H9 (cell line): Measurements from ENCODE around the gene DDIAS. TPM values are rescaled to one million over a fixed set of nuclear protein-coding genes. Genes with fewer than 3 reads are reported as not detected.

Source experiments
- DNase-seq: peaks from one replicate; pipeline ENCODE4 v3.0.0-alpha.2; 2017
- H2AFZ ChIP-seq: one replicate; pipeline ENCODE4 v1.6.1; 2013; ENCODE audit warnings: mild to moderate bottlenecking, low read length, control low read depth, moderate library complexity
- H2AK5ac ChIP-seq: 2 replicates; pipeline ENCODE4 v1.6.1; 2013; ENCODE audit warnings: low read length, control low read depth, mixed read lengths; ENCODE audit not compliant: insufficient read length
- H2BK120ac ChIP-seq: one replicate; pipeline ENCODE4 v1.6.1; 2013; ENCODE audit warnings: low read depth, mild to moderate bottlenecking, low read length, control low read depth, inconsistent platforms; ENCODE audit not compliant: poor library complexity, severe bottlenecking
- H2BK12ac ChIP-seq: 2 replicates; pipeline ENCODE4 v1.6.1; 2013; ENCODE audit warnings: low read length, control low read depth, mixed read lengths, low read depth; ENCODE audit not compliant: insufficient read length
- H2BK15ac ChIP-seq: 2 replicates; pipeline ENCODE4 v1.6.1; 2013; ENCODE audit warnings: low read depth, low read length, control low read depth
- H2BK20ac ChIP-seq: one replicate; pipeline ENCODE4 v1.6.1; 2013; ENCODE audit warnings: low read depth, mild to moderate bottlenecking, low read length, control low read depth, inconsistent platforms; ENCODE audit not compliant: poor library complexity, severe bottlenecking
- H2BK5ac ChIP-seq: 2 replicates; pipeline ENCODE4 v1.6.1; 2013; ENCODE audit warnings: low read length, control low read depth, mixed read lengths; ENCODE audit not compliant: insufficient read length
- H3K14ac ChIP-seq: 2 replicates; pipeline ENCODE4 v1.6.1; 2013; ENCODE audit warnings: low read length, control low read depth; ENCODE audit not compliant: insufficient read depth
- H3K18ac ChIP-seq: 2 replicates; pipeline ENCODE4 v1.6.1; 2013; ENCODE audit warnings: low read depth, mild to moderate bottlenecking, mixed read lengths, low read length, control low read depth; ENCODE audit not compliant: insufficient read length
- H3K23ac ChIP-seq: 2 replicates; pipeline ENCODE4 v1.6.1; 2013; ENCODE audit warnings: low read length, control low read depth, mixed read lengths, low read depth; ENCODE audit not compliant: insufficient read length
- H3K23me2 ChIP-seq: 2 replicates; pipeline ENCODE4 v1.6.1; 2013; ENCODE audit warnings: low read depth, mild to moderate bottlenecking, mixed read lengths, low read length, control low read depth; ENCODE audit not compliant: insufficient read length, poor library complexity, severe bottlenecking
- H3K27ac ChIP-seq: 2 replicates; pipeline ENCODE4 v1.5.1; 2013; ENCODE audit warnings: low read length, control low read depth, mixed read lengths, low read depth; ENCODE audit not compliant: insufficient read length
- H3K27me3 ChIP-seq: 2 replicates; pipeline ENCODE4 v1.6.1; 2013; ENCODE audit warnings: low read length, control low read depth, inconsistent platforms; ENCODE audit not compliant: insufficient read depth
- H3K4ac ChIP-seq: 2 replicates; pipeline ENCODE4 v1.6.1; 2013; ENCODE audit warnings: low read depth, mild to moderate bottlenecking, control low read depth, inconsistent platforms, low read length, moderate library complexity
- H3K4me1 ChIP-seq: 2 replicates; pipeline ENCODE4 v1.6.1; 2013; ENCODE audit warnings: low read length, control low read depth, inconsistent platforms; ENCODE audit not compliant: insufficient read depth
- H3K4me2 ChIP-seq: 2 replicates; pipeline ENCODE4 v1.6.1; 2013; ENCODE audit warnings: low read length, control low read depth, mixed read lengths; ENCODE audit not compliant: insufficient read length, insufficient read depth
- H3K56ac ChIP-seq: 2 replicates; pipeline ENCODE4 v1.6.1; 2013; ENCODE audit warnings: low read depth, mild to moderate bottlenecking, mixed read lengths, low read length, control low read depth; ENCODE audit not compliant: insufficient read length
- H3K79me1 ChIP-seq: 2 replicates; pipeline ENCODE4 v1.6.1; 2013; ENCODE audit warnings: low read depth, mild to moderate bottlenecking, moderate library complexity, low read length, control low read depth, inconsistent platforms; ENCODE audit not compliant: insufficient read depth, poor library complexity, severe bottlenecking
- H3K79me2 ChIP-seq: 2 replicates; pipeline ENCODE4 v1.6.1; 2013; ENCODE audit warnings: low read length, control low read depth, inconsistent platforms; ENCODE audit not compliant: insufficient read depth
- H3K9ac ChIP-seq: 2 replicates; pipeline ENCODE4 v1.6.1; 2013; ENCODE audit warnings: low read length, control low read depth, mixed read lengths; ENCODE audit not compliant: insufficient read length; ENCODE audit errors: extremely low read depth
- H3K9me3 ChIP-seq: one replicate; pipeline ENCODE4 v1.6.1; 2013; ENCODE audit warnings: low read depth, low read length, inconsistent platforms; ENCODE audit not compliant: control insufficient read depth
- H3T11ph ChIP-seq: one replicate; pipeline ENCODE4 v1.6.1; 2013; ENCODE audit warnings: mild to moderate bottlenecking, low read length, control low read depth, inconsistent platforms
- H4K20me1 ChIP-seq: one replicate; pipeline ENCODE4 v1.6.1; 2013; ENCODE audit not compliant: control insufficient read depth, insufficient read length, insufficient read depth
- H4K5ac ChIP-seq: 2 replicates; pipeline ENCODE4 v1.6.1; 2013; ENCODE audit warnings: low read depth, mild to moderate bottlenecking, mixed read lengths, low read length, control low read depth; ENCODE audit not compliant: insufficient read length
- H4K8ac ChIP-seq: replicated peaks from 2 replicates; pipeline ENCODE4 v1.6.1; 2013; ENCODE audit warnings: low read length, control low read depth, mixed read lengths, low read depth; ENCODE audit not compliant: insufficient read length
- H4K91ac ChIP-seq: 2 replicates; pipeline ENCODE4 v1.6.1; 2013; ENCODE audit warnings: low read depth, mild to moderate bottlenecking, moderate library complexity, mixed read lengths, low read length, control low read depth; ENCODE audit not compliant: insufficient read length
- H3K27ac Mint-ChIP-seq, 3 experiments: 2 replicates in 2 of 3; 3 replicates in 1 of 3; pipeline ENCODE4 v1.8.0; 2020 to 2021; ENCODE audit warnings: mixed read lengths in 3 of 3, mild to moderate bottlenecking in 1 of 3, moderate library complexity in 1 of 3
- H3K27me3 Mint-ChIP-seq: 2 replicates; pipeline ENCODE4 v1.8.0; 2021; ENCODE audit warnings: low read depth, mild to moderate bottlenecking, moderate library complexity, mixed read lengths
- H3K36me3 Mint-ChIP-seq, 3 experiments: 2 replicates in 2 of 3; 3 replicates in 1 of 3; pipeline ENCODE4 v1.8.0; 2020 to 2021; ENCODE audit warnings: low read depth in 3 of 3, mixed read lengths in 3 of 3; ENCODE audit not compliant: insufficient read depth in 1 of 3
- H3K4me1 Mint-ChIP-seq, 2 experiments: 2 replicates each; pipeline ENCODE4 v1.8.0; 2020; ENCODE audit warnings: mixed read lengths in 2 of 2
- H3K4me3 Mint-ChIP-seq, 2 experiments: 2 replicates in 1 of 2; 3 replicates in 1 of 2; pipeline ENCODE4 v1.8.0; 2020 to 2021; ENCODE audit warnings: mild to moderate bottlenecking in 2 of 2, mixed read lengths in 2 of 2, moderate library complexity in 1 of 2
- H3K9me3 Mint-ChIP-seq, 2 experiments: 2 replicates in 1 of 2; 3 replicates in 1 of 2; pipeline ENCODE4 v1.8.0; 2020; ENCODE audit warnings: mild to moderate bottlenecking in 2 of 2, mixed read lengths in 2 of 2, moderate library complexity in 1 of 2
- WGBS: extraction: QIAGEN DNeasy Blood & Tissue Kit; methylation state at CpG from one replicate; pipeline ENCODE4 v1.1.7; 2013; ENCODE audit warnings: missing lambda C conversion rate, low lambda C conversion rate, mixed read lengths; ENCODE audit not compliant: insufficient read length; ENCODE audit errors: extremely low coverage; 5-methylcytosine and 5-hydroxymethylcytosine counted together
- total RNA-seq: library from RNA; stranded (reverse); gene quantifications from 2 replicates; pipeline ENCODE4 v1.2.1, GENCODE V29; 2021
- TF ChIP-seq, protein P1 (sequence below): fragments of 200-600 bp; sonication (generic); conservative IDR thresholded peaks from 3 replicates; pipeline ENCODE4 v1.8.0; 2021; ENCODE audit warnings: antibody characterized with exemption, mild to moderate bottlenecking

Gene DDIAS
- total RNA-seq, 1 experiment from 2014 or later = 18.6 TPM

DNA sequence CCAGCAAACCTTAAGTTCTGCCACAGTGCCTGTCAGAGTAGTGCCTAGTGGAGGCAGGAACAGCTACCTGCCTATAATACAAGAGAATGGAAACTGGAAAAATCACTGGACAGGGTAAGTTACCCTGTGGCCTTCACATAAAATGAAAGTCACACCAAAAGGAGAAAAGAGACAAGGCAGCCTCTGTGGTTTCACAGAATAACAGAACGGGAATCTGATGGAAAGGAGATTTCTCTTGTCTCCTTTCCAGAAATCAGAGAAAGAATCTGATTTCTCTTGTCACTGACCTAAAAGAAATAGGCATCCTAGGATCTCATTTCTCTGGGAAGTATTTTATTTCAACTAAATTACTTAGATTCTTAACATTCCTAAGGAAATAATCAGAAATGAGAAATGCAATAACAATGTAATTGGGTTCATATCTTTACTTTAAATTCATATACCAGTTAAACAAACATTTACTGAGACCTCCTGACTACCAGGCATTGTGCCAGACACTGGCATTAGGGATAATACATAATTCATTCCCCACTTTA is 42.9 kb upstream of the DDIAS start:
- H4K5ac ChIP-seq = no peak overlapping the region
- no peak overlapping the region for H2AFZ ChIP-seq
- H3K23ac ChIP-seq = no peak overlapping the region
- H4K20me1 ChIP-seq = no peaks in the 10 kb centered on the region
- Mint-ChIP-seq H3K27ac (peak overlapping the region in 2 of 3 experiments; percentile 40 to 73; a peak in 3 of 7 replicates), H3K36me3 (peaks cover 0 to 5% (median 2%) of the 10 kb centered on the region in 3 experiments; a peak in 3 of 7 replicates), H3K9me3 (no peaks in the 10 kb centered on the region), H3K27me3 (no peaks in the 10 kb centered on the region), H3K4me3 (no peak overlapping the region), H3K4me1 (no peaks in the 10 kb centered on the region)
- no peak overlapping the region for H4K91ac ChIP-seq
- TF ChIP-seq, protein P1, sequence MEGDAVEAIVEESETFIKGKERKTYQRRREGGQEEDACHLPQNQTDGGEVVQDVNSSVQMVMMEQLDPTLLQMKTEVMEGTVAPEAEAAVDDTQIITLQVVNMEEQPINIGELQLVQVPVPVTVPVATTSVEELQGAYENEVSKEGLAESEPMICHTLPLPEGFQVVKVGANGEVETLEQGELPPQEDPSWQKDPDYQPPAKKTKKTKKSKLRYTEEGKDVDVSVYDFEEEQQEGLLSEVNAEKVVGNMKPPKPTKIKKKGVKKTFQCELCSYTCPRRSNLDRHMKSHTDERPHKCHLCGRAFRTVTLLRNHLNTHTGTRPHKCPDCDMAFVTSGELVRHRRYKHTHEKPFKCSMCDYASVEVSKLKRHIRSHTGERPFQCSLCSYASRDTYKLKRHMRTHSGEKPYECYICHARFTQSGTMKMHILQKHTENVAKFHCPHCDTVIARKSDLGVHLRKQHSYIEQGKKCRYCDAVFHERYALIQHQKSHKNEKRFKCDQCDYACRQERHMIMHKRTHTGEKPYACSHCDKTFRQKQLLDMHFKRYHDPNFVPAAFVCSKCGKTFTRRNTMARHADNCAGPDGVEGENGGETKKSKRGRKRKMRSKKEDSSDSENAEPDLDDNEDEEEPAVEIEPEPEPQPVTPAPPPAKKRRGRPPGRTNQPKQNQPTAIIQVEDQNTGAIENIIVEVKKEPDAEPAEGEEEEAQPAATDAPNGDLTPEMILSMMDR = no peak
- no peak overlapping the region for H2BK120ac ChIP-seq
- no peak overlapping the region for H3K27ac ChIP-seq
- no peak overlapping the region for H2BK15ac ChIP-seq
- no peak overlapping the region for H3K4me2 ChIP-seq
- no peaks in the 10 kb centered on the region for H3K27me3 ChIP-seq
- H2BK12ac ChIP-seq = no peak overlapping the region
- WGBS = no CpG with 5 or more reads among the region's 1 CpG
- H3K9me3 ChIP-seq = no peaks in the 10 kb centered on the region
- H3K14ac ChIP-seq = no peak overlapping the region
- no peaks in the 10 kb centered on the region; the same call in 1 of the 2 replicates for H3K79me2 ChIP-seq
- no peak overlapping the region for H2BK20ac ChIP-seq
- no peaks in the 10 kb centered on the region for H3K23me2 ChIP-seq
- no peak overlapping the region for H2AK5ac ChIP-seq
- no peaks in the 10 kb centered on the region for H3K4me1 ChIP-seq
- no peak overlapping the region for H2BK5ac ChIP-seq
- H3K56ac ChIP-seq = no peak overlapping the region
- H3T11ph ChIP-seq = no peak overlapping the region
- no peak overlapping the region for H3K4ac ChIP-seq
- no peak for DNase-seq
- H3K18ac ChIP-seq = no peak overlapping the region
- H3K79me1 ChIP-seq = no peaks in the 10 kb centered on the region
- H4K8ac ChIP-seq = no peak overlapping the region
- H3K9ac ChIP-seq = no peak overlapping the region
